Renal cortical epithelial cell (primary cell): ENCODE measurements around the gene DENND1A. TPM values are rescaled to one million over a fixed set of nuclear protein-coding genes. Genes with fewer than 3 reads are reported as not detected.

Experiments used
- DNase-seq: peaks from one replicate; pipeline ENCODE4 v3.0.0-alpha.2; 2011; ENCODE audit warnings: low read depth
- total RNA-seq: library from RNA; depleted of rRNA; stranded (reverse); fragments of >200 nt; gene quantifications from 2 replicates; pipeline ENCODE4 v1.2.3, GENCODE V29; 2014

Gene DENND1A
- total RNA-seq, 1 donor from 2014 or later, result 21.5 TPM

DNA sequence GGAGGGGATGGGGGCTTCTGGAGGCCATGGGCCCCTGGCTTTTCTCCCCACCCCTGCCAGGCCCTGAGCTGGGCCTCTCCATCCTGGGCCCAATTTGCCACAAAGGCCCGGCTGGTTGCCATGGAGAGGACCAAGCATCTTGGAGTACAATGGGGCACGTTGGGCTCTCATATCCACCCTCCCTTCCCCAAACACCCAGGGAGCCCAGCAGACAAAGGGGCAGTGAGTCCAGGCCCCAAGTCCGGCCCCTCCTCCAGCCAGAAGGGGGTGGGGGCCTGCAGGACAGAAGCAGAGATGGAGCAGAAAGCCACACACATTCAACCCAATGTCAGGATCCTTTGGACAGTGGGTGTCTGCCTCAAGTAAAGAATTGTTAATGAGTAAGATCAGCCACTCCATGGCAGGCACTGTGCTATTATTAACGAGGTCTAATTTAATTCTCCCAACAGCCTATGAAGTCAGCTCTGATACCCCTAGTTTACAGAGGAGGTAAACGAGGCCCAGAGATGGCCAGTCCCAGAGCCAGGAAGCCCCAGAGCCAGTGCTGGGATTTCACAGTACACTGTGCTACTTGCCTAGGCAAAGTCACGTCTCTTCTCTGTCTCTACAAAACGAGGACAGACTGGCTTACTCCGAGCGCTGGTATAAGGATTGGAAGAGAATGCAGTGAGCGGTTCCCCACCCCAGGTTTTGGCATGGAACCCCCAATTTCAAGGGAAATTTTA lies 571.6 kb downstream of the DENND1A start:
- no peak for DNase-seq

GRCh38 chr9:123357743-123358059 lies 572.2 kb downstream of the DENND1A start:
- no peak for DNase-seq

DNA sequence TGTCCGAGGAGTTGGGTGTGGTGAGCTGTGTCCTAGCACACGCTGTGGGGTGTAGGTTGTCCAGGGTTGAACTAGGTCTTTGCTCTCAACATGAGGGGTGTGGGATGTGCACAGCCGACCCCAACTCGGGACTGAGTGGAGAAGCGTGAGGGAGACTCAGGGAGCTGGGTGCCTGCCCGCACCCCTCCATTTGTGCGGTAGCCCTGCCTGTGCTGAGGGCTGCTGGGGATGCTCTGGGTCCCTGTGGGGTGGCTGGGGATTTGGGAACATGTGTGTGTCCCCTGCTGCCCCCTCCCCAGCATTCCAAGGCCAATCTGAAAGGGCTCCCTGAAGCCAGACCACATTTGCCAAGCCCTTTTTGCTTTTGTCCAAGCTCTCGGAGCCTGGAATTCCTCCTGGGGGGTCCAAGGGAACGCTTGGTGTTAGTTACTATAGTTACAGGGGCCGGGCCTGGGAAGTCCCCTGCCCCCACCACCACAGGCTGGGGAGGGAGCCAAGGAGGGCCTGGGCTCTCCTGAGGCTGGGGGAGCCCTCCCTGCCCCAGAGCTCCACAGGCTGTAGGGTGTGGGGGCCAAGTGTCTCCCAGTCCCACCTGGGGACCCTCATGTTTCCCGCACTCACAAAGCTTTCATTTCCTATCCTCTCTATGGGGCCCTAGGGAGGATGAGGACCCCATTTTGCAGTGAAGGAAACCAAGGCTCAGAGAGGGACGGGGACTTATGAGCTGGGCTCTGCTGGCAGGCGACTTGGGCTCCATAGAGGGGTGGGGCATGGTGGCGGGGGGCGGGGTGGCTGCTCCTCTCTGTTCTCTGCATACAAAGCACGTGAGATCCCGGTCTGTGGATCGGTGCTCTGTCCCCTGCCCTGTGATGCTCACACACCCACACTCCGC lies 572.8 kb downstream of the DENND1A start:
- no peak for DNase-seq

DNA sequence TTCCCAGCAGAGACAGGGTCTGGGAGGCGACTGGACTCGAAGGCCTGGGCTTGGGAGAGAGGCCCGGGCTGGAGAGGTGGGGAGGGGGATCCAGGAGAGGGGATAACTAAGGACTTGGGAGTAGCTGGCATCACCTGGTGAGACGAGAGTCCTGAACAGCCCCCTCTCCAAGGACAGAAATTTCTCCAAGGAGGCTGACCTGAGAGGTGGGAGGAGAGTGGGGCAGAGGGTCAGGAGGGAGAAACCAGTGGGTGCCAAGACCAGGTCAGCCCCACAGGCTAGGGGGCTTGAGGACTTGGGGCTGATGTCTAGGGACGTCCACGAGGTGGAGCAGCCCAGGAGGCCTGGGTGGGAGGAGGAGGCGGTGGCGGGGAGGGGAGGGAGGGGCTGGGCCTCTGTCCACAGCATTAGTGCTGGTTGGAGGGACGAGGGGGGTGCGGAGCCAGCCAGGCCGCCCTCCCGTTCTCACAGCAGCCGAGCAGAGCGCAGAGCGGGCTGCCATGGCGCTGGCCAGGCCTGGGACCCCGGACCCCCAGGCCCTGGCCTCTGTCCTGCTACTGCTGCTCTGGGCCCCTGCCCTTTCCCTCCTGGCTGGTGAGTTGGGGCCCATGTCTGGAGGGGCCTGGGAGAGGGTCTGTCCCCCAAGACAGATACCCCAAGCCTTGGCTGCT lies 574.0 kb downstream of the DENND1A start, which contains the start of gene CRB2:
CRB2 (plus strand) TSS at position 437 of the 671 bp plus-strand sequence; CDS start at position 501, 64 bp downstream.
- no peak for DNase-seq

- no peak for DNase-seq
Observed at GRCh38 chr9:123354806-123355508, 575.0 kb downstream of the DENND1A start.

- no peak for DNase-seq
Observed at GRCh38 chr9:123353984-123354591, 575.8 kb downstream of the DENND1A start.

DNA sequence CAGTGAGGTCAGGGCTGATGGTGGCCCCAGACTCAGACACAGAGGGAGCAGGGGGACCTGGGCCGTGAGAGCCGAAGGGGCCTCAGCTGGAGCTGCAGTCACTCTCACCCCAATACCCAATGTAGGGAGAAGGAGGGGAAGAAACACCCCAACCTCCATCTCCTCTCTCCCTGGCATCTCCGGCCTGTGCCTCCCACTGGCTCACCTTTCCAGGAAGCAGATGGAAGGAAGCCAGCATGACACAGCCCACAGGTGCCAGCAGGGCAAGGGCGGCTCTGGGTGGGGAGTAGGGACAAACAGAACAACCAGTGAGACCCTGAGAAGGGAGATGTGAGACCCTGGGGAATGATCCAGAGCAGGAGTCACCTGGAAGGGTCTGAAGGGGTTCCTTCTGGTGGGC lies 576.9 kb downstream of the DENND1A start:
- no peak for DNase-seq

GRCh38 chr9:123350590-123351310 lies 579.2 kb downstream of the DENND1A start:
- DNase-seq, result no peak

GRCh38 chr9:123349691-123350480 lies 580.0 kb downstream of the DENND1A start:
- no peak for DNase-seq

DNA sequence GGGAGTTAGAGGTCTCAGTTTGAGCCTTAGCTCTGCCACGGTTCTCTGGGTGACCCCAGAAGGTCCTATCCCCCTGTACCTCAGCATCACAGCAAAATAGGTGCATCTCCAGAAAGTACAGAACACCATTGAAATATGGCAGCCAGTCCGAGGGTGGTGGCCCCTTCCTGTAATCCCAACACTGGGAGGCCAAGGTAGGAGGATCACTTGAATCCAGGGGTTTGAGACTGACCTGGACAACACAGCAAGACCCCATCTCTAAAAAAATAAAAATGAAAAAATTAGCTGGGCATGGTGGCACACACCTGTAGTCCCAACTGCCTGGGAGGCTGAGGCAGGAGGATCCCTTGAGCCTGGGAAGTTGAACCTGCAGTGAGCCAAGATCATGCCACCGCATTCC lies 580.9 kb downstream of the DENND1A start:
- no peak for DNase-seq

DNA sequence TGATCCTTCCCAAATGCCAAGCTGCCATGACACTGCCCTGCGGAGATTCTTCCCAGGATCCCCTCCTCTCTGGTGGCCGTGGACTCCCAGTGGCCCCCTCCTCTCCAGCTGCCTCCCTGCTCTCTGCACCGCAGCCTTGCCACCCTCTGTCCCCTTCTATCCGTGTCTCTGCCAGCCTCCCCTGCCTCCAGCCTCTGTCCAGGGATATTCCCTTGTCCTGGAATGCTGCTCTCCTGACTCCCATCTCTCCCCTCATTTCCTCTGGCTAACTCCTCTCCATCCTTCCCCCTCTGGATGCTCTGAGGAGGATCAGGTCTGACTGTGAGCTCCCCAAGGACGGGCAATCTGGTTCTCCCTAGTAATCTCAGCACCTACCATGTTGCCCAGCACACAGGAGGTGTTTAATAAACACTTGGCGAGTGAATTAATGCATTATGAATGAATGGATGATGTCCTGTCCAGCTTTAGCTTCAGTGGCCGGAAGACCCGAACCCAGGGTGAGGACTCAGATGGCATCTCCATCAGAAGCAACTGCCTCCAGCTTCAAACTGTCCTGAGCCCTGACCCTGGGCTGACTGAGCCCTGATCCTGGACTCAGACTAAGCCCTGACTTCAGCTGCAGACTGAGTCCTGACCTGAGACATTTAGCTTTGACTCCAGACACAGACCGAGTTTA lies 581.5 kb downstream of the DENND1A start:
- no peak for DNase-seq

GRCh38 chr9:123347289-123348060 lies 582.5 kb downstream of the DENND1A start:
- DNase-seq, result no peak

GRCh38 chr9:123346826-123347225 lies 583.1 kb downstream of the DENND1A start:
- no peak for DNase-seq

- no peak for DNase-seq
Observed at GRCh38 chr9:123346026-123346425, 583.9 kb downstream of the DENND1A start.

- DNase-seq, result no peak
Observed at GRCh38 chr9:123345567-123345955, 584.4 kb downstream of the DENND1A start.

- no peak for DNase-seq
Observed at GRCh38 chr9:123344192-123344949, 585.6 kb downstream of the DENND1A start.

DNA sequence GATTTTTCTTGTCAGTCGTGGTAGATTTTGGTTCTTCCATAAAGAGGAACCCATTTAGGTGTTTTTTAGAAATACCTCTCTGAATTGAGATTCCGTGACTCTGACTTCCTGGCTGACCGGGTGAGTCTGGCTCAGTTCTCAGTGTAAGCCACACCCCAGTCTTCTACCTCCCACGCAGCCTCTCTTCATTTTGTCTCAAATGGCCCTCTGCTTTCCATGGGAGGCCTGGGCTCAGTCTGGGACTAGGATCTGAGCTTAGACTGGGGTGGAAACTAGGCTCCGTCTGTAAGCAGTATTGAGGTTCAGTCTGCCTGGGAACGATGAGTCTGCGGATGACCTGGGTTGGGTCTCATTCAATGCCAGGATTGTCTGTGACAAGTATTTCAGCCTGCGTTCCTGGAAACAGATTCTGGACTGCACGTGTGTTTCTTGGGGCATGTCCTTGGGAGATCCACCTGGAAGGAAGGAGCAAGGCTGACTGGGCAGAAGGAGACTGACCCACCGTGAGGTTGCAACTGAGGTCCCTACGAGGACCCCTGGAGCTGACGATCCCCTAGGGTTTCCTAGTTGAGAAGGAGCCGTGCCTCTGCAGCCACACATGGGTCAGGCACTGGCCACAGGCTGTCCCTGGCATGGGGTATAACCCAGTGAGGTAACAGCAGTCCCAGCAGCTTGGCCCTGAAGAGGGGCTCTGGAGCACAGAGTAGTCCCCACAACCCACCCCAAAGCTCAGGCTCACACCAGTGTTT lies 586.3 kb downstream of the DENND1A start:
- no peak for DNase-seq
